H9 (cell line): ENCODE data around the gene TRAF3. TPM values are rescaled to one million over a fixed set of nuclear protein-coding genes. Genes with fewer than 3 reads are reported as not detected.

ENCODE experiments used
- DNase-seq: peaks from one replicate; pipeline ENCODE4 v3.0.0-alpha.2; 2017
- H2AFZ ChIP-seq: one replicate; pipeline ENCODE4 v1.6.1; 2013; ENCODE audit warnings: mild to moderate bottlenecking, low read length, control low read depth, moderate library complexity
- H2AK5ac ChIP-seq: 2 replicates; pipeline ENCODE4 v1.6.1; 2013; ENCODE audit warnings: low read length, control low read depth, mixed read lengths; ENCODE audit not compliant: insufficient read length
- H2BK120ac ChIP-seq: one replicate; pipeline ENCODE4 v1.6.1; 2013; ENCODE audit warnings: low read depth, mild to moderate bottlenecking, low read length, control low read depth, inconsistent platforms; ENCODE audit not compliant: poor library complexity, severe bottlenecking
- H2BK12ac ChIP-seq: 2 replicates; pipeline ENCODE4 v1.6.1; 2013; ENCODE audit warnings: low read length, control low read depth, mixed read lengths, low read depth; ENCODE audit not compliant: insufficient read length
- H2BK15ac ChIP-seq: 2 replicates; pipeline ENCODE4 v1.6.1; 2013; ENCODE audit warnings: low read depth, low read length, control low read depth
- H2BK20ac ChIP-seq: one replicate; pipeline ENCODE4 v1.6.1; 2013; ENCODE audit warnings: low read depth, mild to moderate bottlenecking, low read length, control low read depth, inconsistent platforms; ENCODE audit not compliant: poor library complexity, severe bottlenecking
- H2BK5ac ChIP-seq: 2 replicates; pipeline ENCODE4 v1.6.1; 2013; ENCODE audit warnings: low read length, control low read depth, mixed read lengths; ENCODE audit not compliant: insufficient read length
- H3K14ac ChIP-seq: 2 replicates; pipeline ENCODE4 v1.6.1; 2013; ENCODE audit warnings: low read length, control low read depth; ENCODE audit not compliant: insufficient read depth
- H3K18ac ChIP-seq: 2 replicates; pipeline ENCODE4 v1.6.1; 2013; ENCODE audit warnings: low read depth, mild to moderate bottlenecking, mixed read lengths, low read length, control low read depth; ENCODE audit not compliant: insufficient read length
- H3K23ac ChIP-seq: 2 replicates; pipeline ENCODE4 v1.6.1; 2013; ENCODE audit warnings: low read length, control low read depth, mixed read lengths, low read depth; ENCODE audit not compliant: insufficient read length
- H3K23me2 ChIP-seq: 2 replicates; pipeline ENCODE4 v1.6.1; 2013; ENCODE audit warnings: low read depth, mild to moderate bottlenecking, mixed read lengths, low read length, control low read depth; ENCODE audit not compliant: insufficient read length, poor library complexity, severe bottlenecking
- H3K27ac ChIP-seq: 2 replicates; pipeline ENCODE4 v1.5.1; 2013; ENCODE audit warnings: low read length, control low read depth, mixed read lengths, low read depth; ENCODE audit not compliant: insufficient read length
- H3K27me3 ChIP-seq: 2 replicates; pipeline ENCODE4 v1.6.1; 2013; ENCODE audit warnings: low read length, control low read depth, inconsistent platforms; ENCODE audit not compliant: insufficient read depth
- H3K4ac ChIP-seq: 2 replicates; pipeline ENCODE4 v1.6.1; 2013; ENCODE audit warnings: low read depth, mild to moderate bottlenecking, control low read depth, inconsistent platforms, low read length, moderate library complexity
- H3K4me1 ChIP-seq: 2 replicates; pipeline ENCODE4 v1.6.1; 2013; ENCODE audit warnings: low read length, control low read depth, inconsistent platforms; ENCODE audit not compliant: insufficient read depth
- H3K4me2 ChIP-seq: 2 replicates; pipeline ENCODE4 v1.6.1; 2013; ENCODE audit warnings: low read length, control low read depth, mixed read lengths; ENCODE audit not compliant: insufficient read length, insufficient read depth
- H3K56ac ChIP-seq: 2 replicates; pipeline ENCODE4 v1.6.1; 2013; ENCODE audit warnings: low read depth, mild to moderate bottlenecking, mixed read lengths, low read length, control low read depth; ENCODE audit not compliant: insufficient read length
- H3K79me1 ChIP-seq: 2 replicates; pipeline ENCODE4 v1.6.1; 2013; ENCODE audit warnings: low read depth, mild to moderate bottlenecking, moderate library complexity, low read length, control low read depth, inconsistent platforms; ENCODE audit not compliant: insufficient read depth, poor library complexity, severe bottlenecking
- H3K79me2 ChIP-seq: 2 replicates; pipeline ENCODE4 v1.6.1; 2013; ENCODE audit warnings: low read length, control low read depth, inconsistent platforms; ENCODE audit not compliant: insufficient read depth
- H3K9ac ChIP-seq: 2 replicates; pipeline ENCODE4 v1.6.1; 2013; ENCODE audit warnings: low read length, control low read depth, mixed read lengths; ENCODE audit not compliant: insufficient read length; ENCODE audit errors: extremely low read depth
- H3K9me3 ChIP-seq: one replicate; pipeline ENCODE4 v1.6.1; 2013; ENCODE audit warnings: low read depth, low read length, inconsistent platforms; ENCODE audit not compliant: control insufficient read depth
- H3T11ph ChIP-seq: one replicate; pipeline ENCODE4 v1.6.1; 2013; ENCODE audit warnings: mild to moderate bottlenecking, low read length, control low read depth, inconsistent platforms
- H4K20me1 ChIP-seq: one replicate; pipeline ENCODE4 v1.6.1; 2013; ENCODE audit not compliant: control insufficient read depth, insufficient read length, insufficient read depth
- H4K5ac ChIP-seq: 2 replicates; pipeline ENCODE4 v1.6.1; 2013; ENCODE audit warnings: low read depth, mild to moderate bottlenecking, mixed read lengths, low read length, control low read depth; ENCODE audit not compliant: insufficient read length
- H4K8ac ChIP-seq: replicated peaks from 2 replicates; pipeline ENCODE4 v1.6.1; 2013; ENCODE audit warnings: low read length, control low read depth, mixed read lengths, low read depth; ENCODE audit not compliant: insufficient read length
- H4K91ac ChIP-seq: 2 replicates; pipeline ENCODE4 v1.6.1; 2013; ENCODE audit warnings: low read depth, mild to moderate bottlenecking, moderate library complexity, mixed read lengths, low read length, control low read depth; ENCODE audit not compliant: insufficient read length
- H3K27ac Mint-ChIP-seq, 3 experiments: 2 replicates in 2 of 3; 3 replicates in 1 of 3; pipeline ENCODE4 v1.8.0; 2020 to 2021; ENCODE audit warnings: mixed read lengths in 3 of 3, mild to moderate bottlenecking in 1 of 3, moderate library complexity in 1 of 3
- H3K27me3 Mint-ChIP-seq: 2 replicates; pipeline ENCODE4 v1.8.0; 2021; ENCODE audit warnings: low read depth, mild to moderate bottlenecking, moderate library complexity, mixed read lengths
- H3K36me3 Mint-ChIP-seq, 3 experiments: 2 replicates in 2 of 3; 3 replicates in 1 of 3; pipeline ENCODE4 v1.8.0; 2020 to 2021; ENCODE audit warnings: low read depth in 3 of 3, mixed read lengths in 3 of 3; ENCODE audit not compliant: insufficient read depth in 1 of 3
- H3K4me1 Mint-ChIP-seq, 2 experiments: 2 replicates each; pipeline ENCODE4 v1.8.0; 2020; ENCODE audit warnings: mixed read lengths in 2 of 2
- H3K4me3 Mint-ChIP-seq, 2 experiments: 2 replicates in 1 of 2; 3 replicates in 1 of 2; pipeline ENCODE4 v1.8.0; 2020 to 2021; ENCODE audit warnings: mild to moderate bottlenecking in 2 of 2, mixed read lengths in 2 of 2, moderate library complexity in 1 of 2
- H3K9me3 Mint-ChIP-seq, 2 experiments: 2 replicates in 1 of 2; 3 replicates in 1 of 2; pipeline ENCODE4 v1.8.0; 2020; ENCODE audit warnings: mild to moderate bottlenecking in 2 of 2, mixed read lengths in 2 of 2, moderate library complexity in 1 of 2
- CTCF ChIP-seq: fragments of 200-600 bp; sonication (generic); conservative IDR thresholded peaks from 3 replicates; pipeline ENCODE4 v1.8.0; 2021; ENCODE audit warnings: antibody characterized with exemption, mild to moderate bottlenecking
- WGBS: extraction: QIAGEN DNeasy Blood & Tissue Kit; methylation state at CpG from one replicate; pipeline ENCODE4 v1.1.7; 2013; ENCODE audit warnings: missing lambda C conversion rate, low lambda C conversion rate, mixed read lengths; ENCODE audit not compliant: insufficient read length; ENCODE audit errors: extremely low coverage; 5-methylcytosine and 5-hydroxymethylcytosine counted together
- total RNA-seq: library from RNA; stranded (reverse); gene quantifications from 2 replicates; pipeline ENCODE4 v1.2.1, GENCODE V29; 2021

The TRAF3 gene
- total RNA-seq, 1 experiment from 2014 or later: 9.6 TPM

GRCh38 chr14:102738373-102739189 is 38.7 kb upstream of the TRAF3 start:
- no peak overlapping the region for H3K4ac ChIP-seq

More at GRCh38 chr14:102738373-102739189, 38.7 kb upstream of the TRAF3 start:
- no peak for TF ChIP-seq CTCF
- H4K20me1 ChIP-seq: no peaks in the 10 kb centered on the region
- H2AFZ ChIP-seq: no peak overlapping the region
- H3K27me3 ChIP-seq: no peaks in the 10 kb centered on the region
- H2BK20ac ChIP-seq: no peak overlapping the region
- H3K56ac ChIP-seq: no peak overlapping the region
- H3K27ac Mint-ChIP-seq: peak overlapping the region in 1 of 3 experiments; percentile 75; a peak in 2 of 7 replicates
- H3K4me1 ChIP-seq: no peaks in the 10 kb centered on the region
- H3K9me3 Mint-ChIP-seq: peaks cover 18 to 24% of the 10 kb centered on the region in 2 experiments
- no peak overlapping the region for H2BK12ac ChIP-seq
- no CpG with 5 or more reads among the region's 11 CpGs for WGBS
- H3K36me3 Mint-ChIP-seq: peaks cover 8 to 26% (median 18%) of the 10 kb centered on the region in 3 experiments
- no peak overlapping the region for H4K8ac ChIP-seq
- H3K4me2 ChIP-seq: no peak overlapping the region
- DNase-seq: peak; percentile 28
- no peaks in the 10 kb centered on the region for H3K79me2 ChIP-seq
- H2AK5ac ChIP-seq: no peak overlapping the region
- no peak overlapping the region for H2BK5ac ChIP-seq
- no peak overlapping the region for H3K27ac ChIP-seq
- no peak overlapping the region for H2BK120ac ChIP-seq
- H3K18ac ChIP-seq: no peak overlapping the region
- H2BK15ac ChIP-seq: no peak overlapping the region
- no peaks in the 10 kb centered on the region for H3K79me1 ChIP-seq
- H4K5ac ChIP-seq: no peak overlapping the region
- H3K4me1 Mint-ChIP-seq: no peaks in the 10 kb centered on the region
- H4K91ac ChIP-seq: no peak overlapping the region
- H3K9ac ChIP-seq: no peak overlapping the region
- no peak overlapping the region for H3T11ph ChIP-seq
- H3K14ac ChIP-seq: no peak overlapping the region
- H3K27me3 Mint-ChIP-seq: no peaks in the 10 kb centered on the region; the same call in 1 of the 2 replicates
- no peak overlapping the region for H3K23ac ChIP-seq
- H3K9me3 ChIP-seq: no peaks in the 10 kb centered on the region
- no peak overlapping the region for H3K4me3 Mint-ChIP-seq
- no peaks in the 10 kb centered on the region for H3K23me2 ChIP-seq
